GM18499 (cell line): ENCODE measurements around the gene ZFP36L1.

Experiments
- ATAC-seq: cut with Tn5 transposase; IDR thresholded peaks from one replicate; pipeline ENCODE4 v1.9.1; 2021; ENCODE audit warnings: moderate number of reproducible peaks; ENCODE audit not compliant: insufficient read depth, unreplicated experiment

Gene ZFP36L1

DNA sequence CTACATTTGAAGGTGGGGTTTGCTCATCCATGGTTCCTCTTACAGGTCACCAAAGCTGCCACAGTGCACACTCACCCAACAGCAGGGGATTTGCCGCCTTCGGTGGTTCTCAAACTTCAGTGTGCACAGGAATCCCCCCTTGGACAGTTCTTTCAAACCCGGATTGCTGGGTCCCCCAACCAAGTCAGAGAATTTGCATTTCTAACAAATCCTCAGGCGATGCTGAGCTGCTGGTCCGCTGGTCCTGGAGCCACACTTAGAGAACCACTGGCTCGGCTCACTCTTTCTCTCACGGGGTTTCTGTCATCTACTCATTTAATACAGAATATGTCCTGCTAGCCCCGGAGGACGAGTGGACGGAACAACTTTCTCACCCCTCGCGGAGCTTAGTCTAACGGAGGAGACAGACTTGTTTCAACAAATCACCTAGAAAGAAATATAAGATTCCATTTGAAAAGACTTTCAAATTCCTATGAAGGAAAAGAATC lies 24.1 kb upstream of the ZFP36L1 start:
- no peak for ATAC-seq

DNA sequence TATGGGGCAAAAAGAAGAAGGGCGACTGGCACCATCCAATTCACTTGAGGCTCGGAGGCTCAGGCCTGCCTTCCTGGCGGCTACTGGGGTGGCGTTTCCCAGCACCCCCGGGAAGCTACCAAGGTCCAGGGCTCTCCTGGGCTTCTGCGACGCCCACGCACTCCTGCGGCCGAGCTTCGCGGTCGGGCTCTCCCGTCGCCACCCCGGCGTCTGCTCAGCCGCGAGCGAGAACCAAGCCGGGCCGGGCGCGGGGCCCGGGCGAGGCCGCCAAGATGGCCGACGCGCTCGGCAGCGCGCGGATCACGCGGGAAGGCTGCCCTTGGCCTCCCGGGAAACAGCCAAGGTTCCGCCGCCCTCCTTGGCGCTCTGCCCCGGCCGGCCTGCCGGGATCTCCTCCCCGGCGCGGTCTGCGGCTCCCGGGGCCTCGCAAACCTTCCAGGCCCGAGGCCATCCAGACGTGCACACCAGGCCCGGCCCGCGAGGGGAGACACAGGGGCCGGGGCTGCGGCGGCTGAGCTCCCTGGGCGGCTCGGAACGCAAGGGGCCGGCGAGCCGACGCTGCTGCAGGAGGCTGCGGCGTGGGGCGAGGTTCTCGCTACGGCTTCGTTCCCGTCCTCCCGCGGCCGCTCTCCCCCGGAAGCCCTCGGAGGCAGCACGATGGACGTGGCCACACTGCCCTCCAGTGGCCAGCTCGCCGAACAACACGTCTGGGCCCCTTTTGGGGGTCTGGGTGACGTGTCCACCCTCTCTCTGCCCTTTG lies 23.5 kb upstream of the ZFP36L1 start:
- no peak for ATAC-seq

DNA sequence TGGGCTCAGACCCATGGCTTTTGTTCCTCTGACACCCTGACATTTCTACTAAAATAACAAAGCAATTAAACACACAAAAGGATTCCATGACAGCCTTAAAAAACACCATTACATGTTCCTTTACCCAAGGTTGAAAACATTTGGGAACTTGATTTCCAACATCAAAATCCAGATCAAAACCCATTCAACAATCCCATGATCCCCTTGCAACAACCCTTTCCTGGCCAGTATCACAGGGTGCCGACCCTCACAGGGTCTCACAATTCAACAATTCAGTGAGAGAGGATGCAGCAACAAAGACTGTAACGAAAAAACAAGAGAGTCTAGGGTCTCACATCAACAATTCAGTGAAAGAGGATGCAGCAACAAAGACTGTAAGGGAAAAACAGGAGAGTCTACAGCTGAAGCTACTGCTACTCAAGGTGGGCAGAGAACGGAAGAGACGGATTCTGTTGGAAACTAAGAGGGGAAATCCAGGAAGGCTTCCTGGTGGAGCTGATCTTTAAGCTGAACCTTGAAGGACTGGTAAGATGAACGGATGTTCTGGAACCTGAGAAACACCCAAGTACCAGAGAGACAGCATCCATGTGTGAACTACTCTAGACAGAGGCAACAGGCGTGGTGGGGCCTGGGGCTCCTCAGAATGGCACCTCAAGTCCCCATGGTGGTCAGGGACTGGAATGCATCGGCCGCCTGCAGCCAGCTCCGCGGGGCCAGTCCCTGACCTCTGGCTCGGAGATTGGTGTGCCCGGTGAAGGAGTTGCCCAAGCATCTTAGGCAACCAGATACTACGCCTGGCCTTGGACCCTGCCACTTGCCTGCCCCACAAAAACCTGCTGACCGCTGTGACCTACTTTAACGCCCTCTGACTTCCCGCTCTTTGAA lies 22.7 kb upstream of the ZFP36L1 start:
- no peak for ATAC-seq

DNA sequence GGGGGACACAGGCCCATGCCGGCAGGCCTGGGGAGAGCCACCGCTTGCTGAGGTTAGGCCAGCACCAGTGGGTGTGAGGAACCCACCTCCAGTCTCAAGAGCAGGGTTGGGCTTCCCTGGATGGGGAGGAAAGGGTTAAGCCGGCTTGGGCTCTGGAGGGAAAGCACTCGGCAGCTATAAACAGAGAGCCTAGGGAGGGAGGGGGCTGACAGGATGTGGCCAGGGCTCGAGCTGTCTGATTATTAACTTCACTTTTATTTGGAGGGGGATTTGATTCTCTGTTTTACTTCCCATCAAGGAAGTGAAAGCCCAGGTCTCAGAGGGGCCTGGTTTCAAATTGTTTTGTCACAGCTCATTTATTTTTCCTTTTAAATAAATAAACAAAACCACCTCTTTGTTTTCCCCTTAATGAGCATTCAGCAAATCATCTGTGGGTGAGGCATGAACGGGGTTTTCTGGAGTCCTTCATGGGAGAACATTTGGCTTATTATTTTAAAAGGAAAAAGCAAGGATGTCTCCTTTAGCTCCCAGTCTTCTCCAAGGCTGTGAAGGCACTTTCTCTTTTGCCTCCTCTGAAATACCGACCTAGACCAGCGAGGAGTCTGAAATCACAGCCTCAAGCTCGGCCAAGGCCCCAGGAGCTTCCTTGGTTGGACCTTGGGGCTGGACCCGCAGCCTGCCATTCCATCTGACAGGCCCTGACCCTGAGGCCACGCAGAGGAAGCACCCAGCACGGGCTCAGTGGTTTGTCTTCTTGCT lies 21.9 kb upstream of the ZFP36L1 start:
- no peak for ATAC-seq

DNA sequence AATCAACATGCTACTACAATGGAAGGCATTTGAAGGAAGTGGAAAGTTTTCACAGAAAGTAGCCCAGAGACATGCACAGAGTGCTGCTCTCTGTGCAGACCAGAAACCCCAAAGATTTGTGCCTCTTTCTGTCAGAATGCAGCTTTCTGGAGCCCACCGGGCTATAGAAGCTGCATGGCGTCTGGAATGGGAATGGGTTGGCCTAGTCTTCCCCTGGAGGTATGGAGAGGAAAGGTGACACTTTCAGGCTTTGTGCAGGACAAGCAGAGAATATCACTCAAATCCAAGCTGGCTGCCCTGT lies 21.3 kb upstream of the ZFP36L1 start:
- ATAC-seq, result no peak

DNA sequence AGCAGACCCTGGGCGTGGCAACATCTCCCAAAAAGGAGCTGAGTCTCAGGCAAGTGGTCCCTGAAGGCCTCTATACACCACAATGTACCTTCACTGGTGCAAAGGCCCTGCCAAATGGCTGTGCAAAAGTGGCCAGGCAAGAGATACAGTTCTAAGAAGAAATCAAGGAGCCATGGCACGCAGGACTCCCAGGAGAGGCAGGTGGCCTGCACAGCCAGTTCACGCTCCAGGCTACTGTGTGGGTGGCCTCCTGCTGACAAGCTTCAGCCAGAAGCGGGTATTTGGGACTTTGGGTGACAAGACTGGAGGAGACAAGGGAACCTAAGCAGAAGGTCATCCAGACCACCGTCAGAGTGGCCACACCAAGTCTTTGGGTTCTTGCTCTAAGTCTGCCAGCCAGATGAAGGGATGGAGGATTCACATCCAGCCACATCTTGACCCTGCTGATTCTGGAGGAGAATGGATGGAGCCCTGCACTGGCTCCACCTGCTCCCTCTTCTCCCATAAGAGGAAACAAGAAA lies 20.5 kb upstream of the ZFP36L1 start:
- ATAC-seq, result no peak

DNA sequence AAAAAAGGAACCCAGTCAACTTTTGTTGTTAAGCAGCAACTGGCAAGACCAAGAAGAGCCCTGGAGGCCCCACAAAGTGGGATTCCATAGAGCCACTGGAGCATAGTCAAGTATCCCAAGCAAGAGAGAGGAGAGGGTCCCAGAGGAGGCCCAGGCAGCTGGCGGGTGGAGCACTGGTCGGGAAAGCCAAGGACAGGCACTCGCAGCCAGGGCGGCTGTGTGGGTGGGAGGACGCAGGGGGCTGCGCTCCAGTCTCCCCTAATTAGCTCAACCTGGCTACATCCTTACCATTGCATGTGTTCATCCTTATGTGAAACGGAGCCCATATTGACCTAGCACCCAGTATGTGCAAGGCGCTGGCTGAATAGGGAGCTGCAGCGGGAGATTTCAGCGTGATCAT lies 18.3 kb upstream of the ZFP36L1 start:
- no peak for ATAC-seq

DNA sequence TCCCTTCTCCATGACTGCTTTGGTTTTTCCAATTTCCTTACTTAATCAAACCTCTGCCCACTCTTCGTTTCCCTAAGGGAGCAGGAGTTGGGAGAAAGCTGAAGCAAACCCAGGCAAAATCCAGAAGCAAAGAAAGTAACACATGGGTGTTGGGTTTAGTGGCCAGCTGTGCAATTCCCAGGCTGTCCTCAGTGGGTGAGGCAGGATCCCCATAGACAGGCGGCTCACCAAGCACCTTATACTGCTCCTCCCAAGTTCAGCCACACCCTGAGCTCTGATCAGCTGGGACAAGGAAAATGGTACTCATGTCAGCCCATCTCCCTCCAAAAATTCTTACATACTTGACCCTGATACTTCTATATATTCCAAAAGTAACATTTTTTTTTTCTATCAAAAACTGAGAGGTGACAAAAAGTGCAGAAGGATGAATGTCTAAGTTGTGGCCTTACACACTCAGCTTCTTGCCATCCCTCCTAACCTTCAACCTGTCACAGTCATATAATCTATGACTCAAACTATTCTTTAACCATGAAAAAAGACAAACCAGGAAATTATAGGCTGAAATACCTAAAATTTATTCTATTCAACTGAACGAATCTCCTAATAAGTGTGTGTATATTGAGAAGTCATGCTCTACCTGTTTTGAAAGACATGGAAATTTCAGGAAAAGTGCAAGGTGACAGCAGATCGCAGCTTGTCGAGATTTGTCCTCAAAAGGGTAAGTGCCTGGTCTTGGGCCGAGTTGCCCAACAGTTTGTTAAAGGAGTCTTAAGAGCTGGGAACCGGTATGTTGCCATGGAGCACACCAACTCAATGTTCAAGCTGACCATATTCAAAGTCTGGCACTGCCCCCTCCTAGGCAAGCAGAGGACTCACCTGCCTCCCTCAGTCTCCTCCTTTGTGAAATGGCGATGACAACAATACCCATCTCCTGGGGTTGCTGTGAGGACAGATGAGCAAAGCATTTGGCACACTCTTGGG lies 17.6 kb upstream of the ZFP36L1 start:
- no peak for ATAC-seq

DNA sequence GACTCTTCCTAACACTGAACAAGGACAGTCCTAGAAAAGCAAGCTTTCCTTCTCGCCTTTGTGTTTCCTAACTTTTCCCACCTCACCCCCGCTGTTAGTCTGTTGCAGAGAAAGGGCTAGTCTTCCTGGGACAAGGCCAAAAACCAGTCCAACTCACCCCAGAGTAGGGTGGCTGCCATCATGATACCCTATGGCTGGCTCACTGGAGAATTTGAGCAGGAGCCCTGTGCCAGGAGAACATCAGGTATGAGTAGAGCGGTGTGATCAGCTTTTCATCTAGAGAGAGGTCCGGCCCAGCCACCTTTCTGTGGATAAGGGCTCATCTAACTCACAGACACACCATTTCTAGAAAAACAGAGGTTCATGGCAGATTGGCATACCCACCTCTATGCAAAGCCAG lies 16.7 kb upstream of the ZFP36L1 start:
- no peak for ATAC-seq

DNA sequence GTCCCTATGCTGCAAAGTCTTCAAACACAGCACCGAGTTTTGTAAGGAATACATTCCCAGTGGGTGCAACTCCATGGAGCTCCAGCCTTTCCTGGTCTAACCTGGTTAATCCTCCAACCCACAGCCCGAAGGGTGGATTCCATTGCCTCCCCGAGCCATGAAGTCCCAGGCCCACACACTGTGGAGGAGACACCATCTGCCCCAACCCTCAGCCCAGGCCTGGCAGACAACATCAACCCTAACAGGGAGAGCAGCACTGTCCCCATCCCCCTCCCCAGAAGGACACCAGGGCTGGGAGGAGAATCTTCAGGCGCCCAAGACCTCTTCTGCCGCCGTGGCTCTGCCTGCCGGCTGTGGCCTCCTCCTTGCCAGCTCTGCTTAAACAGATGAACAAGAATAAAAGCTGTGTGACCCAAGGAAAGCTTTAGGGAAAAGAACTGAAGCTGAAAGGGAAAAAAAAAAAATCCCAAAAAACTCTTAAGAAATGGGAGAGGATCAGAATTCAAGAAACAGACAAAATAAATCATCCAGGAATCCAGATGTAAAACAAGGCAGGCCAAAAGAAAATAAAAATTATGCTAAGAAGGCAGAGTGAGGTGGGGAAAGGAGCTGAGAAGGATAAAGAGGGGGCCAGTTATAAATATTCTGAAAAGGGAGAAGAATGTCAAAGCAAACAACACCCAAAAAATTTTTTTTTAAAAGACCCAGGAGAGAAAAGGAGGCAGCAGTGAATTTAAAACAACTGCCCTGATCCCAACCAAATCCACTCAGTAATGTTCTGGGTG lies 16.0 kb upstream of the ZFP36L1 start:
- ATAC-seq, result no peak

DNA sequence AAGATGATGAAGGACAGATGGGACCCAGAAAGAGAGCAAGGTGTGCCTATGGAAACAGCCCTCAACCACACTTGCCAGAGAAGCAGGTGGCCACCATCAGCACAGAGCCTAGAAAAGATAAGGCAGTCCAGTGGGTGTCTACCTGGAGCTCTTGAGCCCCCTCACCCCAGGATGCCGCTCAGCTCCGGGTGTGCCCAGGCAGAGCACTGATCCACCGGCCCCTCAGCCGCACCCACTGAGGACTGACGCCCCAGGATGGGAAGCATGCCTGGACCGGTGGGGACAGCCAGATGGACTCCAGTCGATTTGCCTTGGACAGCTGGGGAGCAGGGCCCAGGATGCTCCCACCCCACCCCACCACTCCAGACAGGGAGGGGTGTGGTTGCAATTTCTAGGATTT lies 15.1 kb upstream of the ZFP36L1 start:
- no peak for ATAC-seq

DNA sequence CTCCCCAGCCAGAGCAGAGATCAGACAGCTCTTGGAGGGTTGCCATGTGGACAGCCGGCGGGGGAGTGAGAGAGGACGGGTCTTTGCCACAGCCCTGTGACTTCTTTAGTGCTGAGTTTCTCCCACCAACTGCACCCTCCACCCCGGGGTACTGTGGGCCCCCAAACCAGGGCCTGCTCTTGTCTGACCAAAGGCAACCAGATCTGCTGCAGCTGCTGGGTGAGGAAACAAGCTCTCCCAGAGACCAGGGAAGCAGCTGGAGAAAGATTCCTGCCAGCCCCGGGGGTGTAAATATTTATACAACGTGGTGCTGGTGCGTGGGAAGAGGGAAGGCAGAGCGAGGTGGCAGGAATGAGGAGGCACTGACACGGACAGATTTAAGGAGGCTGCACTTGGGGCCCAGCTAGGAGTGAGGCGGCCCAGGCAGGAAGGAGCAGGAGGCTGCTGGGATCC lies 14.3 kb upstream of the ZFP36L1 start:
- ATAC-seq, result no peak

DNA sequence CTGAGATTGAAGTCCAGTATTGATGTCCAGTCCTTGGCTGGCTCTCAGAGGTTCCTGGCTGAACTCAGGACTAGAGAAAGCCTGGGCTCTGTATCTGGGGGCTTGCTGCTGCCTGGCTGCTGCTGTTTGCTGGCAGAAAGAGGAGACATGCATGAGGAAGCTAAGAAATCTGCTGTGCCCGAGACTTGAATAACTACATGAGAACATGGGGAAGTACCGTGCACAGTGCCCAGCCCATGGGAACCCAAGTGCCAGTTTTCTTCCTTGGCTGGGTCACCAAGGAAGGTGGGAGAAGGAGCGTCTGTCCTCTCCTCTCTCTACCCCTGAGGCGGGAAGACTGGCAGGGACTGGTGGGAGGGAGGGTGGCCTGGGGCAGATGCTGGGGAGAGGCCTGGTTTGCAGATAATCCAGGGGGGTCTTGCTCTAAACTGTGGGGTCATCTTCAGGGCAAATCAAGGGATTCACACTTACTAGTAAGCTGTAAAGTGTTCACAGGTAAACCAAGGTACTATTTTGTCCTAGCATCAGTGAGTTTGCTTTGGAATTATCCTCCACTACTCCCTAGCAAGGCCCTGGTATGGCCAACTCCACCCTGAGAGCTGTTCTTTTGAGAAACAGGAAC lies 13.8 kb upstream of the ZFP36L1 start:
- no peak for ATAC-seq

DNA sequence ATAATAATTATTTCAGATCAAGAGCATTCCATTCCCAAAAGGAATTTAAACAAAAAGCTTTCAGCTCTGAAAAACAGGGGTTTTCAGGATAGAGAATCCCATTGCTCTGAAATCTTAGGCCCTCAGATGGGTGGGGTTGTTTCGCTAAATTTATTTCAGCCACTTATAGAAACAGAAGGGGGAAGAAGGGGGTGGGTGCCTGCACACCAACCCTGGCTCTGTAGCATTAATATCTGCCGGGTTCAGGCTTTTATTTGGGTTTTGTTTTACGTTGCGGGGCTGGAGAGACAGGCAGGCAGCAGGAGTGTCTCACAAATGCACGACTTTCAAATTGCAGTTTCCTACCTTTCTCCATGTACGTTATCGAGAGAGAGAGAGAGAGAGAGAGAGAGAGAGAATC lies 12.5 kb upstream of the ZFP36L1 start:
- no peak for ATAC-seq

DNA sequence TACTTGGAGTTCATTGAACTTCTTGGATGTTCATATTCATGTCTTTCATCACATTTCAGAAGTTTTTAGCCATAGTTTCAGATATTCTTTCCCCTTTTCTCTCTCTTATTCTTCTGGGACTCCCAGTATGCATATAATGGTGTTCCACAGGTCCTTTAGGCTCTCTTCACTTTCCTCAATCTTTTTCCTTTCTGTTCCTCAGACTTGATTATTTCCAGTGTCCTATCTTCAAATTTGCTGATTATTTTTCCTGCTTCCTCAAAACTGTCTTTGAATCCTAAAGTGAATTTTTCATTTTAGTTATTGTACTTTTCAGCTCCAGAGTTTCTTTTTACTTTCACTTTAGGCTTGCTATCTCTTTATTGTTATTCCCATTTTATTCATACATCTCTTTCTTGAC lies 8.8 kb upstream of the ZFP36L1 start:
- ATAC-seq, result no peak

DNA sequence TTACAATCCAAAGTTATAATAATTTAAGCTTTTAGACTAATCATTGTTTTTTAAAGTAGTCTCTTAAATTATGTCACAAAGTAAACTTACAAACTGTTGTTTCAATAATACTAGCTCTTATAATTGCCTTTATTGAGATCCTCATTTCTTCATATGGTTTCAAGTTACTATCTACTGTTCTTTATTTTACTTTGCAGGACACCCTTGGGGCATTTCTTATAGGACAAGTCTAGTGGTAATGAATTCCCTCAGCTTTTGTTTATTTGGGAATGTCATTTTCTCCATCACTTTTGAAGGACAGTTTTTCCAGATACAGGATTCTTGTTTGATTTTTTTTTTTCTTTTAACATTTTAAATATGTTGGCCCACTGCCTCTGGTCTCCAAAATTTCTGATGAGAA lies 8.1 kb upstream of the ZFP36L1 start:
- no peak for ATAC-seq

DNA sequence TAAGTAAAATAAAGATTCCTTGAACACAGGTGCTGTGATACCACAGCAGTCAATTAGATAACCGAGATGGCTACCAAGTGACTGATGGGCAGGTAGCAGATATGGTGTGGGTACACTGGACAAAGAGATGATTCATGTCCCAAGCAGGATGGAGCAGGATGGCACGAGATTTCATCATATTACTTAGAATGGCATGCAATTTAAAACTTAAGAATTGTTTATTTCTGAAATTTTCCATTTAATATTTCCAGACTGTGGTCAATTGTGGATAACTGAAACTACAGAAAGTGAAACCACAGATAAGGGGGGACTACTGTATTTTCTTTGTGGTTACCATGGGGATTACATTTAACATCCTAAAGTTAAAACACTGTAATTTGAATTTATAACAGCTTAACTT lies 7.5 kb upstream of the ZFP36L1 start:
- ATAC-seq, result no peak

DNA sequence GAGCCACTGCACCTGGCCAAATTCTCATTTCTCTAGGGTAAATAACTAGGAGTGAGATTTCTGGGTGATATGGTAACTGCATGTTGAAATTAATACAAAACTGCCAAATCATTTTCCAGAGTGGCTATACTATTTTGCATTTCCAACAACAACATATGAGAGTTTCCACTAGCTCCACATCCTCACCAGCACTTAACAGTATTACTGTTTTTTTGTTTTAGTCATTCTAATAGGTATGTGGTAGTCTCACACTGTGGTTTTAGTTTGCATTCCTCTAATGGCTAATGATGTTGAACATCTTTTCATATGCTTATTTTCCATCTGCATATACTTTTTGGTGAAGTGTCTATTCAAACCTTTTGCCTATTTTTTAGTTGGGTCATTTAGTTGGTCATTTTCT lies 5.8 kb upstream of the ZFP36L1 start:
- ATAC-seq, result no peak
